Caco-2 (cell line): Measurements from ENCODE around the gene MTHFD1. TPM values are rescaled to one million over a fixed set of nuclear protein-coding genes. Genes with fewer than 3 reads are reported as not detected.

ENCODE experiments used
- BruUV-seq: library from RNA; stranded (reverse); fragments of 400-500 nt; replicated peaks from 2 replicates; lab custom pipeline; 2021; lab: Mats Ljungman, UMichigan
- CTCF ChIA-PET: fragments of 300-600 bp; sonication (Branson Sonifier 250); formaldehyde crosslinking; loops from one replicate; lab custom pipeline; 2022; ENCODE audit warnings: antibody characterized with exemption; lab: Charles Lee
- POLR2A ChIA-PET: fragments of 300-600 bp; sonication (Branson Sonifier 250); formaldehyde crosslinking; loops from one replicate; lab custom pipeline; 2022; ENCODE audit warnings: antibody characterized with exemption; lab: Charles Lee
- DNase-seq, 2 experiments: peaks; one replicate each; pipeline versions ENCODE4 v3.0.0 to v3.0.0-alpha.2; 2020 to 2022
- H3K27me3 ChIP-seq: replicated peaks from 2 replicates; pipeline ENCODE4 v1.6.0; 2011; ENCODE audit warnings: low read length; ENCODE audit not compliant: control insufficient read depth, insufficient read depth
- H3K36me3 ChIP-seq: 2 replicates; pipeline ENCODE4 v1.5.1; 2011; ENCODE audit warnings: low read length; ENCODE audit not compliant: control insufficient read depth, insufficient read depth
- H3K4me1 ChIP-seq: fragments of 250-450 bp; sonication (Bioruptor Pico); 2 replicates; pipeline ENCODE4 v1.5.1; 2020; ENCODE audit warnings: mild to moderate bottlenecking
- H3K4me3 ChIP-seq: 2 replicates; pipeline ENCODE4 v1.5.1; 2011; ENCODE audit warnings: low read depth, mild to moderate bottlenecking, control low read depth, low read length
- H3K9me3 ChIP-seq: fragments of 250-450 bp; sonication (Bioruptor Pico); 2 replicates; pipeline ENCODE4 v1.5.1; 2020; ENCODE audit warnings: mild to moderate bottlenecking, moderate library complexity
- H3K27ac Mint-ChIP-seq: one replicate; pipeline ENCODE4 v1.8.0; 2022; ENCODE audit warnings: mixed read lengths; ENCODE audit not compliant: unreplicated experiment
- H3K27me3 Mint-ChIP-seq: one replicate; pipeline ENCODE4 v1.8.0; 2022; ENCODE audit warnings: mixed read lengths; ENCODE audit not compliant: insufficient read depth, unreplicated experiment
- H3K36me3 Mint-ChIP-seq: one replicate; pipeline ENCODE4 v1.8.0; 2022; ENCODE audit warnings: mild to moderate bottlenecking, mixed read lengths; ENCODE audit not compliant: insufficient read depth, unreplicated experiment
- H3K4me1 Mint-ChIP-seq: one replicate; pipeline ENCODE4 v1.8.0; 2022; ENCODE audit warnings: low read depth, mixed read lengths; ENCODE audit not compliant: unreplicated experiment
- H3K4me3 Mint-ChIP-seq: one replicate; pipeline ENCODE4 v1.8.0; 2022; ENCODE audit warnings: mild to moderate bottlenecking, moderate library complexity, mixed read lengths; ENCODE audit not compliant: unreplicated experiment
- H3K9me3 Mint-ChIP-seq: one replicate; pipeline ENCODE4 v1.8.0; 2022; ENCODE audit warnings: mixed read lengths; ENCODE audit not compliant: unreplicated experiment
- CTCF ChIP-seq, 2 experiments: fragments of 200-600 bp in 1 of 2; IDR thresholded peaks; 1 replicate in 1 of 2; 2 replicates in 1 of 2; pipeline versions ENCODE4 v1.5.1 to v1.8.0; 2011 to 2022; ENCODE audit warnings: antibody characterized with exemption in 1 of 2, control low read depth in 1 of 2, inconsistent platforms in 1 of 2, low read depth in 1 of 2, low read length in 1 of 2, mild to moderate bottlenecking in 1 of 2, moderate library complexity in 1 of 2; ENCODE audit not compliant: insufficient read depth in 1 of 2, severe bottlenecking in 1 of 2, unreplicated experiment in 1 of 2
- intact Hi-C: fragments of 100-400 bp; cut with micrococcal nuclease; formaldehyde crosslinking; loops from one replicate; pipeline ENCODE4 v1.10.0; 2022; ENCODE audit not compliant: unreplicated experiment
- total RNA-seq: library from RNA; stranded (reverse); gene quantifications from 2 replicates; pipeline ENCODE4 v1.2.3, GENCODE V29; 2022

The MTHFD1 gene
- total RNA-seq, 1 experiment from 2014 or later, result 180 TPM

GRCh38 chr14:64412237-64412636 lies 24.1 kb downstream of the MTHFD1 start:
- no peaks in the 10 kb centered on the region for H3K9me3 ChIP-seq
- peaks cover 20% of the 10 kb centered on the region; the same call in 1 of the 2 replicates for H3K4me1 ChIP-seq
- Mint-ChIP-seq H3K27ac (no peak overlapping the region), H3K9me3 (no peaks in the 10 kb centered on the region), H3K27me3 (no peaks in the 10 kb centered on the region), H3K36me3 (peaks cover 76% of the 10 kb centered on the region), H3K4me3 (no peak overlapping the region), H3K4me1 (peaks cover 7% of the 10 kb centered on the region)
- intact Hi-C loops, result no loop called here
- no peaks in the 10 kb centered on the region for H3K27me3 ChIP-seq
- BruUV-seq, result no TSS peak
- POLR2A ChIA-PET, result no interaction called here
- CTCF ChIA-PET, result no interaction called here
- no peak for TF ChIP-seq CTCF (IDR thresholded peaks at IDR 0.05; ENCODE audit: insufficient read depth in 1 of 2, low read depth in 1 of 2, low read length in 1 of 2, severe bottlenecking in 1 of 2, unreplicated experiment in 1 of 2)
- no peak overlapping the region for H3K4me3 ChIP-seq
- H3K36me3 ChIP-seq, result peaks cover 1% of the 10 kb centered on the region; the same call in 1 of the 2 replicates
- DNase-seq, result no peak

DNA sequence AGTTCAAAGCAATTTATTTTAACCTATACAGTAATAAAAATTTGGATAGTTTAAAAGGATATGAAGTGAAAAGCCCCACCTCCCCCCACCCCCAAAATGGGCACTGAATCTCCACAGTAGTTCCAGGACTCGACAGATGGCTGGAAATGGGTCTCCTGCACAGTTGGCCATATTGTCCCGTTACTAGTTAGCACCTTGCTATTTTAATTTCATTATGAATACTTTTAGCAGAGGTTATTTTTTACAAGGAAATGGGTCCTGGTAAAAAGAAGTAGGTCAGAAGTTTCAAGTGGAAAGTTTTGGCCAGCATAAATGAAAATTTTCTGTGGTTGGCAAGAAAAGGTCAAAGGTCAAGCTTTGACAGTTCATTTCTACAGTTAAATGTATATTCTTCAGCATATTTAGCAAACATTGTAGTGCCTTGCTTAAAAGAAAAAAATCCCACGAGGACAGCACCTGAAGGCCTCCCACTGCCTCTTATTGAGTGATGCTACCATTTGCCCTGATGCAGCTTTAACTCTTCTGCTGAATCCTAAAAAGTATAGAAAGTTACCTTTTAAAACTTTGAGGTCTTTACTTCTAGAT lies 28.3 kb downstream of the MTHFD1 start:
- BruUV-seq, result no TSS peak
- no peak for TF ChIP-seq CTCF (IDR thresholded peaks at IDR 0.05; ENCODE audit: insufficient read depth in 1 of 2, low read depth in 1 of 2, low read length in 1 of 2, severe bottlenecking in 1 of 2, unreplicated experiment in 1 of 2)
- no peak overlapping the region for H3K4me3 Mint-ChIP-seq
- Histone ChIP-seq H3K36me3 (peaks cover 2% of the 10 kb centered on the region), H3K4me3 (no peak overlapping the region), H3K27me3 (no peaks in the 10 kb centered on the region), H3K4me1 (no peaks in the 10 kb centered on the region), H3K9me3 (no peaks in the 10 kb centered on the region)
- POLR2A ChIA-PET, result no interaction called here
- no peaks in the 10 kb centered on the region for H3K9me3 Mint-ChIP-seq
- H3K27me3 Mint-ChIP-seq, result no peaks in the 10 kb centered on the region
- CTCF ChIA-PET, result no interaction called here
- intact Hi-C loops, result no loop called here
- DNase-seq, result no peak
- H3K27ac Mint-ChIP-seq, result no peak overlapping the region
- peaks cover 89% of the 10 kb centered on the region for H3K36me3 Mint-ChIP-seq
- no peaks in the 10 kb centered on the region for H3K4me1 Mint-ChIP-seq

- Histone ChIP-seq H3K4me3 (no peak overlapping the region), H3K9me3 (no peaks in the 10 kb centered on the region), H3K36me3 (peaks cover 2% of the 10 kb centered on the region), H3K4me1 (no peaks in the 10 kb centered on the region), H3K27me3 (no peaks in the 10 kb centered on the region)
- CTCF ChIA-PET, result no interaction called here
- intact Hi-C loops, result no loop called here
- Mint-ChIP-seq H3K9me3 (no peaks in the 10 kb centered on the region), H3K27ac (no peak overlapping the region), H3K27me3 (no peaks in the 10 kb centered on the region), H3K4me1 (no peaks in the 10 kb centered on the region), H3K4me3 (no peak overlapping the region), H3K36me3 (peaks cover 89% of the 10 kb centered on the region)
- POLR2A ChIA-PET, result interaction anchor here (0.6 kb wide), 1 partner anchor 29 kb away, joined by 5 read pairs; the partner anchor contains the start of gene MTHFD1
- no peak for TF ChIP-seq CTCF (IDR thresholded peaks at IDR 0.05; ENCODE audit: insufficient read depth in 1 of 2, low read depth in 1 of 2, low read length in 1 of 2, severe bottlenecking in 1 of 2, unreplicated experiment in 1 of 2)
- no TSS peak for BruUV-seq
- no peak for DNase-seq
Observed at GRCh38 chr14:64417055-64417770, 29.1 kb downstream of the MTHFD1 start.
